ENCODE results near the gene ZFYVE21.
"Not testable (repeated sequence)": the region's sequence is repeated elsewhere in the genome, so short reads cannot be mapped to it uniquely, and the experiment has no call there.

Gene ZFYVE21

DNA sequence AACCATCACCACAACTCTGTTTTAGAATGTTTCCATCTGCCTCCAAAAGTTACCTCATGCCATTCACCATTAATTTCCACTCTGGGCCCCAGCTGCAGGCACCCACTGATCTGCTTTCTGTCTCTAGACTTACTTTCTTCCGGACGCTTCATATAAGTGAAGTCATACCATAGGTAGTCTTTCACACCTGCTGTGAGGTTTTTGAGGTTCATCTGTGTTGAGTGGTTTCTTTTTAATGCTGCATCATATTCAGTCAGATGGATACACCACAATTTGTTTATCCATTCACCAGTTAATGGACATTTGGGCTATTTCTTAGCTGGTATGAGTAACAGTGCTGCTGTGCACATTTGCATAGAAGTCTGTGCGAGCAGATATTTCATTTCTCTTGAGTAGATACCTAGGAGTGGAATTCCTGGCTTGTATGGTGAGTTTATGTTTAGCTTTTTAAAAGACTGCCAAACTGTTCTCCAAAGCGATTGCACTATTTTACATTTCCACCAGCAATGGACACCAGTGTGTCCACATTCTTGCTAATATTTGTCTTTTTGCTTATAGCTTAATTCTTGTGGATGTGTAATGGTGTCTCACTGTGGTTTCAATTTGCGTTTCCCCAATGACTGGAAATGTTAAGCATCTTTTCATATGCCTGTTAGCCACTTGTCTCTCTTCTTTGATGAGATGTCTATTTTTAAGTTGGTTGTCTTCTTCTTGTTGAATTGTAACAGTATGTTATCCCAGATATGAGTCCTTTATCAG lies 48.3 kb downstream of the ZFYVE21 start:
- no peak for DNase-seq (ENCODE audit: low read depth)

GRCh38 chr14:103765526-103765925 lies 49.9 kb downstream of the ZFYVE21 start:
- no peak for DNase-seq (ENCODE audit: low read depth)

- DNase-seq (ENCODE audit: low read depth): no peak
These were observed 51.8 kb downstream of the ZFYVE21 start for GRCh38 chr14:103767336-103767894.

DNA sequence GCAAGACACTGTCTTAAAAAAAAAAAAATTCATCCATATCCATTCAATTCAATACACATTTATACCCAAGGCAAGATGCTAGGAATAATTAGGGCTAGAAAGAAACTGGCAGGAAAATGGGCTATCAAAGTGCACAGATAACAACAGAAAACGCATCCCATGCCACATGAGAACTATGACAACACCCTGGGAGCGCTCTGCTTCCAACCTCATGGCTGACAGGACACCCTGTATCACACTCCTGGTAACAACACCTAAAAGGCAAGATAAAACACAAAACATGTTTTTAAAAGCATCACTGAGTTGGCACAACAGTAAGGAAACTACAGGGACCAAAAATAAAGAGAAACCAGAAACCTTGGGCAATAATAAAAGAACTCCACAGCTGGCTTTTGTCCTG lies 54.9 kb downstream of the ZFYVE21 start:
- DNase-seq (ENCODE audit: low read depth): no peak

DNA sequence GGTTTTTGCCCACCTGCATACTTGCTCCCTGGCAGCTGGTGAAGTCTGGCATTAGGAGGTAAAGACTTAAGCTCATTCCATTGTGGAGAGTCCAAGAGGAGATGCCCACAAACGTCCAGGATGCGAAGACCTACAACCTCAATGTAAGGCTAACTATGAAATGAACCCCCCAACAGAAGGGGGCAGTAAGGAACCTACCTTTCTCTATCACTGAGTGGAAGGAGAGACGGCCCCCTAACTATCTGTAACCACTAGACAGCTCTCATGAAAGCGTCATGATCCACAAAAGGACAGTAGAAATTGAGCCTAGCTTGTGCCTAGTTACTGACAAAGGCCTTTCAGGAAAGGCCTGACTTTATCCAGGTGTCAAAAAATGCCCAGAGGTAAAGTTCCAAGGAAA lies 55.3 kb downstream of the ZFYVE21 start:
- no peak for DNase-seq (ENCODE audit: low read depth)

DNA sequence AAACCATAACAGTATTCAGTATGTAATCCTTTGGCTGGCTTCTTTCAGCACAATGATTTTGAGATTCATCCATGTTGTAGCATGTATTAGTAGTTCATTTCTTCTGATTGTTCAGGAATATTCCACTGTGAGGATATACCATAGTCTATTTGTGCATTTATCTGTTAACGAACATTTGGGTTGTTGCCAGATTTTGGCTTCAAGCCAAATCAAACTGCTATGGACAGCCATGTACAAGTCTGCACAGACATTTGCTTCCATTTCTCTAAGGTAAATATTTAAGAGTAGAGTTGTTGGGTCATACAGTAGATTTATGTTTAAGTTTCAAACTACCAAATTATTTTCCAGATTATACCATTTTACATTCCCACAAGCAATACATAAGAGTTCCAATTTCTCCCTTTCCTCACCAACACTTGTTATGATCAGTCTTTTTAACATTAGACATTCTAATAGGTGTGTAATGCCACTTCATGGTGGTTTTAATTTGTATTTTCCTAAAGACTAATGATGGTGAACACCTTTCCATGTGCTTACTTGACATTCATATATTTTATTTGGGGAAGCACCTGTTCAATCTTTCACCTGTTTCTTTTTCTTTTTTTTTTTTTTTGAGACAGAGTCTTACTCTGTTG lies 56.6 kb downstream of the ZFYVE21 start:
- DNase-seq (ENCODE audit: low read depth): no peak

DNA sequence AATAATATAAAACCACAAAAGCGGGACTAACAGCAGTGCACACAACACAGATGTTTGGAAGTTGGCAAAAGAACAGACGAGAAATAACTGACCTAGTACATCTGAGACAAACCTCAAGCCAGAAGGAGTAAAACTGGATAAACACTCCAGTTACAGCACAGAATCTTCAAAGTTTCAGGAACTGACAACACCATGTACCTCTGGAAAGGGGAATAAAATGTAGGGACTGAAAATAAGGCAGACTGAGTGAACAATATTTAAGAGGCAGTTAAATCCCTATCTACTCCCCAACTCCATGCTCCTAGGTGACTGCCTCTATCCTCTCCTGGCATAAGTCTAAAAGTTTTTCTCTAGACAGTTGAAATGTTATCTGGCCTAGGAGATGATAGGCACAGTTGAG lies 57.9 kb downstream of the ZFYVE21 start:
- no peak for DNase-seq (ENCODE audit: low read depth)

GRCh38 chr14:103775506-103775905 lies 59.9 kb downstream of the ZFYVE21 start:
- no peak for DNase-seq (ENCODE audit: low read depth)

DNA sequence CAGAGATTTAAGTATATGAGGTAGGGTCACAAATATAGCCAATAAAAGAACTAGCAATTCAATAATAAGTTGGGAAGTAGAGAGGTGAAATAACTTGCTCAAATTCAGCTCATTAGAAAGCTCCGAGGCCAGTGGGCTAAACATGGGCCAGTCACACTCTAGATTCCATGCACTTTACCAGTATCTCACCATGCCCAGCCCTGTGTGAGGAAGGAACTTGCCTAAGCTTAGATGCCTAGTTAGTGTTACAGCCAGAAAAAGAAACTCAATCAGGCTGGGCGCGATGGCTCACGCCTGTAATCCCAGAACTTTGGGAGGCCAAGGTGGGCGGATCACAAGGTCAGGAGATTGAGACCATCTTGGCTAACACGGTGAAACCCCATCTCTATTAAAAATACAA lies 60.7 kb downstream of the ZFYVE21 start:
- not testable (repeated sequence) for DNase-seq (ENCODE audit: low read depth)

GRCh38 chr14:103782376-103782775 lies 66.8 kb downstream of the ZFYVE21 start:
- DNase-seq (ENCODE audit: low read depth): no peak
